Measurements from ENCODE around the gene TUBE1.
"Not testable (repeated sequence)": the region's sequence is repeated elsewhere in the genome, so short reads cannot be mapped to it uniquely, and the experiment has no call there.

The TUBE1 gene

GRCh38 chr6:112062966-112063365 lies 24.3 kb downstream of the TUBE1 start:
- no peak for DNase-seq (ENCODE audit: low spot score)

GRCh38 chr6:112061605-112062004 lies 25.7 kb downstream of the TUBE1 start:
- DNase-seq (ENCODE audit: low spot score), result no peak

- DNase-seq (ENCODE audit: low spot score), result no peak
Measured at GRCh38 chr6:112058243-112059032, 28.8 kb downstream of the TUBE1 start.

- DNase-seq (ENCODE audit: low spot score), result no peak
Measured at GRCh38 chr6:112054555-112055190, 32.6 kb downstream of the TUBE1 start.

- no peak for DNase-seq (ENCODE audit: low spot score)
Measured at GRCh38 chr6:112054001-112054400, 33.3 kb downstream of the TUBE1 start, which contains the start of gene CCN6. Gene CCN6 (plus strand): TSS chr6:112054104. CDS start chr6:112054358, 254 bp downstream.

- DNase-seq (ENCODE audit: low spot score), result not testable (repeated sequence)
Measured at GRCh38 chr6:112051251-112051740, 36.0 kb downstream of the TUBE1 start.

- no peak for DNase-seq (ENCODE audit: low spot score)
Measured at GRCh38 chr6:112050429-112050828, 36.9 kb downstream of the TUBE1 start.

- DNase-seq (ENCODE audit: low spot score), result no peak
Measured at GRCh38 chr6:112049996-112050395, 37.3 kb downstream of the TUBE1 start.

GRCh38 chr6:112049026-112049799 lies 38.1 kb downstream of the TUBE1 start:
- no peak for DNase-seq (ENCODE audit: low spot score)

- DNase-seq (ENCODE audit: low spot score), result not testable (repeated sequence)
Measured at GRCh38 chr6:112047523-112047922, 39.8 kb downstream of the TUBE1 start.

- no peak for DNase-seq (ENCODE audit: low spot score)
Measured at GRCh38 chr6:112044856-112045255, 42.4 kb downstream of the TUBE1 start.

- no peak for DNase-seq (ENCODE audit: low spot score)
Measured at GRCh38 chr6:112044196-112044595, 43.1 kb downstream of the TUBE1 start.

- DNase-seq (ENCODE audit: low spot score), result peak; percentile 93
Measured at GRCh38 chr6:112043032-112044007, 44.0 kb downstream of the TUBE1 start.

- no peak for DNase-seq (ENCODE audit: low spot score)
Measured at GRCh38 chr6:112041535-112041934, 45.7 kb downstream of the TUBE1 start.

- DNase-seq (ENCODE audit: low spot score), result no peak
Measured at GRCh38 chr6:112040956-112041355, 46.3 kb downstream of the TUBE1 start.

- no peak for DNase-seq (ENCODE audit: low spot score)
Measured at GRCh38 chr6:112039431-112039770, 47.9 kb downstream of the TUBE1 start.

GRCh38 chr6:112038756-112039430 lies 48.4 kb downstream of the TUBE1 start:
- no peak for DNase-seq (ENCODE audit: low spot score)

GRCh38 chr6:112038268-112038667 lies 49.0 kb downstream of the TUBE1 start:
- DNase-seq (ENCODE audit: low spot score), result no peak

GRCh38 chr6:112037783-112038216 lies 49.5 kb downstream of the TUBE1 start:
- no peak for DNase-seq (ENCODE audit: low spot score)

- no peak for DNase-seq (ENCODE audit: low spot score)
Measured at GRCh38 chr6:112036088-112036637, 51.1 kb downstream of the TUBE1 start.

- DNase-seq (ENCODE audit: low spot score), result no peak
Measured at GRCh38 chr6:112034616-112034995, 52.7 kb downstream of the TUBE1 start.

All from D341Med (cell line).